Activated CD4-positive, alpha-beta T cell treated with anti-CD3 and anti-CD28 coated beads, Interleukin-2, amount 10 ng/mL, durations not matched to agents 24 days and 14 days (primary cell): ENCODE results near the gene NUDT22. TPM values are rescaled to one million over a fixed set of nuclear protein-coding genes. Genes with fewer than 3 reads are reported as not detected.

ENCODE experiments used
- DNase-seq: peaks from one replicate; pipeline ENCODE4 v3.0.0; 2022
- H3K27ac Mint-ChIP-seq: one replicate; pipeline ENCODE4 v1.8.0; 2022; ENCODE audit warnings: mild to moderate bottlenecking, mixed read lengths
- H3K27me3 Mint-ChIP-seq: one replicate; pipeline ENCODE4 v1.8.0; 2022; ENCODE audit warnings: mixed read lengths
- H3K36me3 Mint-ChIP-seq: one replicate; pipeline ENCODE4 v1.8.0; 2022; ENCODE audit warnings: low read depth, mild to moderate bottlenecking, mixed read lengths
- H3K4me1 Mint-ChIP-seq: one replicate; pipeline ENCODE4 v1.8.0; 2021; ENCODE audit warnings: mixed read lengths
- H3K4me3 Mint-ChIP-seq: one replicate; pipeline ENCODE4 v1.8.0; 2022; ENCODE audit warnings: mild to moderate bottlenecking, moderate library complexity, mixed read lengths
- H3K9me3 Mint-ChIP-seq: one replicate; pipeline ENCODE4 v1.8.0; 2021; ENCODE audit warnings: mixed read lengths
- intact Hi-C: fragments of 100-400 bp; cut with micrococcal nuclease; formaldehyde crosslinking; loops from one replicate; pipeline ENCODE4 v1.15.1; 2023
- total RNA-seq: library from RNA; stranded (reverse); gene quantifications from 2 replicates; pipeline ENCODE4 v1.2.3, GENCODE V29; 2022

NUDT22 gene
- total RNA-seq, 1 donor from 2014 or later, result 72.6 TPM

GRCh38 chr11:64265176-64266160 lies 39.4 kb downstream of the NUDT22 start:
- H3K36me3 Mint-ChIP-seq, result peaks cover 22% of the 10 kb centered on the region
- no peak for DNase-seq
- no peak overlapping the region for H3K27ac Mint-ChIP-seq
- H3K9me3 Mint-ChIP-seq, result no peaks in the 10 kb centered on the region
- no peaks in the 10 kb centered on the region for H3K27me3 Mint-ChIP-seq
- intact Hi-C loops, result no loop called here
- H3K4me1 Mint-ChIP-seq, result peaks cover 19% of the 10 kb centered on the region
- H3K4me3 Mint-ChIP-seq, result no peak overlapping the region

GRCh38 chr11:64266339-64266738 lies 40.3 kb downstream of the NUDT22 start:
- Mint-ChIP-seq H3K36me3 (peaks cover 22% of the 10 kb centered on the region), H3K27me3 (no peaks in the 10 kb centered on the region), H3K4me1 (peaks cover 19% of the 10 kb centered on the region), H3K4me3 (no peak overlapping the region), H3K27ac (peak overlapping the region; percentile 34), H3K9me3 (no peaks in the 10 kb centered on the region)
- no peak for DNase-seq
- intact Hi-C loops, result no loop called here

DNA sequence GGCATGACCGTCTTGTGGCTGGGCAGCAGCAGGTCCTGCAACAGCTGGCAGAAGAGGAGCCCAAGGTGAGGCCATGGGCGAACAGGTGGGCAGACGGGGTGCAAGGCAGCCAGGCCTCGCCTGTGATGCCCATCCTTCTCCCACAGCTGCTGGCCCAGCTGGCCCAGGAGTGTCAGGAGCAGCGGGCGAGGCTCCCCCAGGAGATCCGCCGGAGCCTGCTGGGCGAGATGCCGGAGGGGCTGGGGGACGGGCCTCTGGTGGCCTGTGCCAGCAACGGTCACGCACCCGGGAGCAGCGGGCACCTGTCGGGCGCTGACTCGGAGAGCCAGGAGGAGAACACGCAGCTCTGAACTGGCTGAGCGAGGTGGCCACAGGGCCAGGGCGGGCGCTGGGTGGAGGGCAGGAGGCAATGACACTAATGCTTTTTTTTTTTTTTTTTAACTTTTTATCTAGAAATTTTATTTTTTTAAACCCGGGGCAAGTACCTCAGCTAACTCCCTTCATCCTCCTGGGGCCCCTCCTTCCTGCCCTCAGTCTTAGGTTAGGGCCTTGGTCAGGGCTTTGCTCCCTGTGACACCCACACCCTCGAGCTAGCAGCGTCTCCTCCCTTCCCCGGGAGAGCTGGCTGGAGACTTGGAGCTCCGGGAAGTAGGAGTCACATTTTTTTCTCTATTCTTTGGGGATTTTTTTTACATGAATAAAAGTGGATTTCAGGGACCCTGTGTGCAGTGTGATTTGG lies 41.3 kb downstream of the NUDT22 start:
- Mint-ChIP-seq H3K36me3 (peaks cover 19% of the 10 kb centered on the region), H3K27me3 (no peaks in the 10 kb centered on the region), H3K4me3 (peak overlapping the region; percentile 35), H3K4me1 (peaks cover 26% of the 10 kb centered on the region), H3K27ac (peak overlapping the region; percentile 81), H3K9me3 (no peaks in the 10 kb centered on the region)
- DNase-seq, result no peak
- intact Hi-C loops, result no loop called here

DNA sequence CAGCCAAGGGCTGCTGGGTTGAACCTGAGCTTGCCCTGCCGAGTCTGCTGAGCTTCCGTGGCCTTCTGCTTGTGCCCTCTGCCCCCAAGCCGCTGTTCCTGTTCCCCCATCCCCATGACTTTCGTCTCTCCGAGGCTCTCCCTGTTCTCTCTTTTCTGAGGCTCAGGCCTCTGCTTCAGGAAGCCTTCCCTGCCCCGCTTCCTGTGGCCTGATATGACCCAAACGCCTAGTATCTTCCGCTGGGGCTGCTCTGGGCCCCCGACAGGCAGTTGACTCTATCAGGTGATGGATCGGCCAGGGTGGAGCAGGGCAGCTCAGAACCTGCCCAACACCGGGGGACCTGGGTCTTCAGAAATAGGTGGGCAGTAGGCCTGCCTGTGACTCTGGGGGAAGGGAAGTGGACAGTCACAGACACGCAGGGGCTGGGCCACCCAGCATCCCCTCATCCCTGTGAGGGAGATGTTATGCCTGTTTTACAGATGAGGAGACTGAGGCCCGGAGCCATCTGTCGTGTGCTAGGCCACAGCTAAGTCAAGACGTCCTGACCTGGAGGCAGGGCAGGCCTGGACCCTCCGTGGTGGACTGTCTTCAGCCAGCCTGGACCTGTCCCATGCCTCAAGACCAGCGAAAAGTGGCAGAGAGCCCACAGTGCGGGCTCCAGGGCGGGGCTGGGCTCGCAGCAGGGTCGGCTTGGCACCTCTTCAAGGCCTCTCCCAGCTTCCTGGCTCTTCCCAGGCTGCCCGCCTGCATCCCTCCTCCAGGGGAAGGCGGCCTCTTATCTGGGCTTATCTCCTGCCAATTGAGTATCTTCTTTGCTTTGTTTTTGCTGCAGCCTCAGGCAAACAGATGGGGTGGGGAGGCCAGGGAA lies 42.2 kb downstream of the NUDT22 start:
- intact Hi-C loops, result loop anchor here (1.0 kb wide), 1 partner anchor 17 kb away; the partner anchor contains the start of gene PLCB3
- Mint-ChIP-seq H3K27me3 (no peaks in the 10 kb centered on the region), H3K4me3 (peak overlapping the region; percentile 96), H3K4me1 (peaks cover 26% of the 10 kb centered on the region), H3K9me3 (no peaks in the 10 kb centered on the region), H3K36me3 (peaks cover 14% of the 10 kb centered on the region), H3K27ac (peak overlapping the region; percentile 99)
- no peak for DNase-seq

DNA sequence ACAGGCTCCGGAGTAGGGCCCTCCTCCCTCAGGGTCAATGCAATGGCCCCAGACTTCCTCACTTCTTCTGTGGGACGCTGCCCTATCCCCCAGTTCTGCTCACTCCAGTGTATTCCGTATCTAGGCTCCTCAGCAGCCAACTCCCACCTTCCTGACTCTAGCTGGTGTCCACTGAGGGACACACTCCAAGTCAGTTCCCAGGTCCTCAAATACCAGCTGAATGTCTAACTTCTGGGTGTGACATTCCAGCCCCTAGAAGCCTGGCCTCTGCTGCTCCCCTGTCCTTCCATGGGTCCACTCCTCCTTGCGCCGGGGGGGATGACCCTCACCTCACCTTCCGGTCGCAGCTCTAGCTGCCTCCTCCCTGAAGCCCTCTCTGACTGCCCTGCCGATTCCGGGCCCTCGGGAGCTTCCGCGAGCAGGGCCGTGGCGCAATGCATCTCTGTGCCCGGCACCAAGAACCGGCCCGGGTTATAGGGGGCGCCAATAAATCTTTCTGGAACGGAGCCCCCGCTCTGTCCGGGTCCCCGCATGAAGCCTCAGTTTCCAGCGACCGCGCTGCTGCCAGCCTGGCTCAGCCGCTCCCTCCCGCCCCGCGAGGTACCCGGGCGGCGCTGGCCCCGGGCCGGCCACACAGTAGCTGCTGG lies 42.9 kb downstream of the NUDT22 start:
- Mint-ChIP-seq H3K9me3 (no peaks in the 10 kb centered on the region), H3K4me3 (peak overlapping the region; percentile 96), H3K27ac (peak overlapping the region; percentile 99), H3K4me1 (peaks cover 26% of the 10 kb centered on the region), H3K27me3 (no peaks in the 10 kb centered on the region), H3K36me3 (peaks cover 14% of the 10 kb centered on the region)
- DNase-seq, result peak; percentile 89
- intact Hi-C loops, result loop anchor here (1.0 kb wide), 3 partner anchors 18 to 48 kb away; partner anchors contain the start of genes PLCB3 and TRMT112

DNA sequence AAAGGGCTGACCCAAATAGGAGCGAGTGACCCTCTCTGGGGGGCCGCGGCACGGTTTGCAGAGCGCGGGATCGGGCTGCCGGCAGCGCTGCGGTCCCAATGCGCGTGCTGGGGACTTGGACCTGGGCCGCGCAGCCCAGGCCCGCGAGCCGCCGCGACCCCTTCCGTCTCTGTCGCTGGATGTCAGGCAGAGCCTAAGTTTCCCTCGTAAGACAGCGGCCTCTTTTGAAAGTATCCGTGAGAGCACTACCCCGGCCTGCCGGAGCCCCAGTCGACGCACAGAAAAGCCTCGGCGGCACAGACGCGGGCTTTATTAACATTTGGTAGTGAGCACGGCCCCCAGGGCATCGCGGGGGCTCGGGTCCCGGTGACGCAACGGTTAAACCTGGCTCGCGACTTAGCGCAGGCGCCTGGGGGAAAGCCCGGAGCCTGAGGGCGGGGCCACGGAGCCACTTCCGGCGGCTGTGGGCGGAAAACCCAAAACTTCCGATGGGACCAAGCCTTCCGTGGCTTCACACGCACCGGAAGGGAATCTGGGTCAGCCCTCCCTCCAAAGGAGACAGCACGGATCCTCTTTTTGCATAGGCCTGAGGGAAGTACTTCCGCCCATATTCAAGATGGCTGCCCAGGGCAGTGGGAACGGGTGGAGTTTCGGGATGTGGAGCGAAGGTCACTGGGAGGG lies 43.6 kb downstream of the NUDT22 start:
- intact Hi-C loops, result loop anchor here (1.0 to 2.0 kb wide), 5 partner anchors 16 to 71 kb away; partner anchors contain the start of genes CCDC88B, ESRRA, GPR137 and TRMT112
- Mint-ChIP-seq H3K36me3 (peaks cover 14% of the 10 kb centered on the region), H3K4me3 (peak overlapping the region; percentile 96), H3K27ac (peak overlapping the region; percentile 99), H3K27me3 (no peaks in the 10 kb centered on the region), H3K4me1 (peaks cover 26% of the 10 kb centered on the region), H3K9me3 (no peaks in the 10 kb centered on the region)
- DNase-seq, result peak; percentile 99

DNA sequence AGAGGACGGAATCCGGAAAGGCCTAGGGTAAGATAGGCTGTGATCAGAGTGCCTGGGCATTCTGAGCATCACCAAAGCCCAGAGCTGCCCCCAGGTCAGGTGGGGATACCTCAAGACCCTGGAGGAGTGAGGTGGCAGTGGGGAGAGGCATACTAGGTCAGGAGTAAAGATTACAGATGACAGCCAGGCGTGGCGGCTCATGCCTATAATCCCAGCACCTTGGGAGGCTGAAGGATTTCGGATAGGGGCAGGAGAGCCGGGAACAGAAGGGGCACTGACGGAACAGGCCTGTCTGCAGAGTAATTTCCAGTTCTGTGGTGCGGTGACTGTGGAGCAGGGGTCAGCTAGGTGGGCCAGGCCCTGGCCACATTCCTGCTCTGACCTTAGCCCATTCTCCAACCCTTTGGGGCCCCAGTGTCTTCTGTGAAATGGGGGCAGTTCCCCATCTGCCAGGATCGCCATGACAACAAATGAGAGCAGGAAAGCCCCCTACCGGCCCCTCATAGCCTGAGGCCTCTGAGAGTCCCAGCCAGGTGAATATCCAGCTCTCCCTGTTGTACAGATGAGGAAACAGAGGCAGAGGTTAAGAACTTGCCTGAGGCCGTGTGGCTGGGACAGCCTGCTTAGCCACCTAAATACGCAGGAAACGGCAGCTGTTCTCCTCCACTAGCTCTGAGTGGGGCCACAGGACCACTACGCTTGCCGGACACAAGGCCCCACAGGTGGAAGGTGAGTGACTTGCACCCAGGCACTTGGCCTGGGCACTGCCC lies 49.1 kb downstream of the NUDT22 start:
- no peaks in the 10 kb centered on the region for H3K9me3 Mint-ChIP-seq
- no peak overlapping the region for H3K27ac Mint-ChIP-seq
- no peak overlapping the region for H3K4me3 Mint-ChIP-seq
- intact Hi-C loops, result no loop called here
- H3K4me1 Mint-ChIP-seq, result peaks cover 13% of the 10 kb centered on the region
- no peak for DNase-seq
- peaks cover 9% of the 10 kb centered on the region for H3K36me3 Mint-ChIP-seq
- no peaks in the 10 kb centered on the region for H3K27me3 Mint-ChIP-seq

DNA sequence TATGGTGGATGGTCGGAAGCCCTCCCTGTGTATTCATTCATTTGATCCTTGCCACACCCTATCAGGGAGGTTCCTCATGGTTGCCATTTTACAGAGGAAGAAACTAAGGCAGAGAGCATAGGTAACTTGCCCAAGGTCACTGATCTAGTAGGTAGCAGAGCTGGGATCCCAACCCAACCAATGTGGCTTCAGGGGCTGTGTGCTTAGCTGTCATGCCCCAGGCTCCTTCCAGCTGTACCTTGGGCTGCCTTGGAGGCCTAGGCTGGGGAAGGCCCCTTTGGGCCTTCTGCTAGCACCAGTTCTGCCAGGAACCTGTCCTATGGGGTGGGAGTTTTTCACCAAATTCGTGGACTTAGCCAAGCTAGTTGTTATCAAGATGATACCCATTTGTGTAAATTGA lies 49.8 kb downstream of the NUDT22 start:
- DNase-seq, result no peak
- H3K36me3 Mint-ChIP-seq, result peaks cover 7% of the 10 kb centered on the region
- no peaks in the 10 kb centered on the region for H3K9me3 Mint-ChIP-seq
- intact Hi-C loops, result no loop called here
- no peak overlapping the region for H3K27ac Mint-ChIP-seq
- no peaks in the 10 kb centered on the region for H3K27me3 Mint-ChIP-seq
- peaks cover 11% of the 10 kb centered on the region for H3K4me1 Mint-ChIP-seq
- H3K4me3 Mint-ChIP-seq, result no peak overlapping the region

DNA sequence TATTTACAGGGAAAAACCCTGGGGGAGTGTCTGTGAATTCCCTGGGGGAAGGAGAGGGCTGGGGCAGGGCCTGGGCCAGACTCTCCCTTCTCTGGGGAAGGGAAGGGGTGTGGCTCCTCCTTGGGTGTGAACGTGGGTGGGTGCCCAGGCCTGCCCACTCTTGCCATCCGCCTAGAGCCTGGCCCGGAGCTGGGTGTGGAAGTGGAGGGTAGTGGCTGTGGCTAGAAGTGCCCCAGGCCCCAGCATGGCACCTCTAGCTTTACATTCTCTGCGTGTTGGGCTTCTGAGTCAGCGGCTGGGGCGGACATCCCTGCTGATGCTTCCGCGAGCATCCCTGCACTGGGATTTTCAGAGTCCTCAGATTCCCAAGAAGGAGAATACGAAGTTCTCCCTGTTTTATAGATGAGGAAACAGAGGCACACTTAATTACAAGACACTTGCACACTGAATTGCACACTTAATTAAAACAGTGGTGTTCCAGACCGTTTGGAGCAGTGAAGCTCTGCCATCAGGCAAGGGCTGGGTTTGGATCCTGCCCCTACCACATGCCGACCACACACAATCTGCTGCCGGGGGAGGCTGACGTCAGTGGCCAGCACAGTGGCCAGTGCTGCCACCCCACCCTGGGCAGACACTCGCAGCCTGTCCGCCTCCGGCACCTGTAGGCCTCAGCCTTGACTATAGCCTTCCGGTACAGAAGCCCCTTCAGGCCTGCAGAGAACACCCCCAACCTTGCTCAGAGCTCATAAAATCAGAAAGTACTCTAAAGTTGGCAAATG lies 50.8 kb downstream of the NUDT22 start:
- H3K36me3 Mint-ChIP-seq, result peaks cover 17% of the 10 kb centered on the region
- peaks cover 11% of the 10 kb centered on the region for H3K4me1 Mint-ChIP-seq
- H3K27ac Mint-ChIP-seq, result no peak overlapping the region
- no peak for DNase-seq
- H3K9me3 Mint-ChIP-seq, result no peaks in the 10 kb centered on the region
- H3K27me3 Mint-ChIP-seq, result no peaks in the 10 kb centered on the region
- intact Hi-C loops, result no loop called here
- H3K4me3 Mint-ChIP-seq, result no peak overlapping the region

DNA sequence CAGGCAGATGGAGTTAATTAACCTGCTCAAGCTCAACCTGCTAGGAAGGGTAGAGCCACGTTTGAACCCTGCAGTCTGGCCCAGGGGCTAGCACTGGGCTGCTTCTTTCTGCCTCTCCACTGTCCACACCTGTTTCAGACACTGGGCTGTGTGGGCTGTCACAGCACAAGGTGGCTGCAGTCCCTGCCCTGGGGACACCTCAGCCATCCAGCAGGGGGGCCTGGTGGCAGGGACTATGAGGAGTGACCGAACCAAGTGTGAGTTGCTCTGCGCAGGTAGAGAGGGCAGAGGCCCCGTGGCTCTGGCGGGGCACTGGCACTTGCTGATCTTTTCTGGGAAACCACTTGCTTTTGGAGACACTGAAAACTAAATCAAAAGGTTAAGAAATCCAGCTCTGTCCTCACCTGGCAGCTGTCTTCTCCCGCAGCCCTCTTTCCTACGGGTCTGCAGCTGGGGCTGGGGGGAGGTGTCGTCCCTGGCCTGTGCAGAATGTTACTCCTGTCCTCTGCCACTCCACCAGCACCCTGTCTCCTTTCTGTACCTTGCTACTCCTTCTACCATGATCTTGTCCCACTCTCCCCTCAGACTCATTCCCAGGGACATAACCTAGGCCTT lies 52.6 kb downstream of the NUDT22 start:
- peaks cover 22% of the 10 kb centered on the region for H3K36me3 Mint-ChIP-seq
- intact Hi-C loops, result no loop called here
- peaks cover 12% of the 10 kb centered on the region for H3K4me1 Mint-ChIP-seq
- no peaks in the 10 kb centered on the region for H3K27me3 Mint-ChIP-seq
- no peaks in the 10 kb centered on the region for H3K9me3 Mint-ChIP-seq
- no peak overlapping the region for H3K4me3 Mint-ChIP-seq
- no peak overlapping the region for H3K27ac Mint-ChIP-seq
- no peak for DNase-seq
